ENCODE measurements around the gene CANT1.

DNA sequence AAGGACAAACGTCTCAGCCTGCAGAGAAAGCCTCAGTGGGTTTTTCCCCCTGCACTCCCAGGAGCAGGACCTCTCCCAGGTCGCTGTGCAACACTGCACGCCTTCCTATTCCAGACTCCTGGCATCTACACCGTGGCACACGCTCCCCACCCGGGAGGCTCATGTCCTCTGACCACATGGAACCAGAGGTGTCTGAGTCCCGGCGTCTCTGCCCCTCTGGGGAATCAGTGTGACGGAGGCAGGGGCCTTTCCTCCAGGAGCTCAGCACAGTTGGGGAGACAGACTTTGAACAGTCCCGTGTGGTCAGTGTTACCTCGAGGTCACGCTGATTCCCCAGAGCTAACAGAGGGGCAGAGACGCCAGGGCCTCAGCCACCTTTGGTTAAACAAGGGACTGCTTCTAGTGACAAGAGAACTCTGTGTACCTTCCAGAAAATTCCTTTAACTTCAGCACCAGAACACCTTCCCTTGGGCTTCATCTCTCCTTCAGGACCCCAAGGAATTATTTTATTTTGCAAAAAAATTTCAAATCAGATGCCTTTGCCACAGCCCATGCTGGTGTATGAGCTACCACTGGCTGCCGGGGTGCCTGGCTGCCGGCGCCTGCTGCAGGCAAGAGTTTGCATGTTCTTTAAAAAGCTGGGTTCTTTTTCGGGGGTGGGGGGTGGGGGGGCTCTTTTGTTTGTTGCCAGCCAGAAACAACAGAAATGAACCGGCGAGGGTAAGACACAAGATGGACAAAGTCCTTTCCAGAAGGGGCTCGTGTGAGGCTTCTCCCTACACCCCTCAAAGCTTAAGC lies 6.6 kb downstream of the CANT1 start:
- TF ChIP-seq, protein P1, sequence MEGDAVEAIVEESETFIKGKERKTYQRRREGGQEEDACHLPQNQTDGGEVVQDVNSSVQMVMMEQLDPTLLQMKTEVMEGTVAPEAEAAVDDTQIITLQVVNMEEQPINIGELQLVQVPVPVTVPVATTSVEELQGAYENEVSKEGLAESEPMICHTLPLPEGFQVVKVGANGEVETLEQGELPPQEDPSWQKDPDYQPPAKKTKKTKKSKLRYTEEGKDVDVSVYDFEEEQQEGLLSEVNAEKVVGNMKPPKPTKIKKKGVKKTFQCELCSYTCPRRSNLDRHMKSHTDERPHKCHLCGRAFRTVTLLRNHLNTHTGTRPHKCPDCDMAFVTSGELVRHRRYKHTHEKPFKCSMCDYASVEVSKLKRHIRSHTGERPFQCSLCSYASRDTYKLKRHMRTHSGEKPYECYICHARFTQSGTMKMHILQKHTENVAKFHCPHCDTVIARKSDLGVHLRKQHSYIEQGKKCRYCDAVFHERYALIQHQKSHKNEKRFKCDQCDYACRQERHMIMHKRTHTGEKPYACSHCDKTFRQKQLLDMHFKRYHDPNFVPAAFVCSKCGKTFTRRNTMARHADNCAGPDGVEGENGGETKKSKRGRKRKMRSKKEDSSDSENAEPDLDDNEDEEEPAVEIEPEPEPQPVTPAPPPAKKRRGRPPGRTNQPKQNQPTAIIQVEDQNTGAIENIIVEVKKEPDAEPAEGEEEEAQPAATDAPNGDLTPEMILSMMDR (IDR thresholded peaks at IDR 0.05 in 2 of 3, conservative IDR thresholded peaks at IDR 0.05 in 1 of 3; ENCODE audit: borderline replicate concordance in 1 of 3, insufficient read depth in 1 of 3, low read depth in 2 of 3, low read length in 2 of 3) = no peak
- no peak for TF ChIP-seq EZH2 (IDR thresholded peaks at IDR 0.05)
- no peak for TF ChIP-seq POLR2A (IDR thresholded peaks at IDR 0.05; ENCODE audit: borderline replicate concordance, extremely low read depth, insufficient read depth, insufficient read length)

Measured in HCT116 (cell line).